Measurements from ENCODE around the gene GABRG3. TPM values are rescaled to one million over a fixed set of nuclear protein-coding genes. Genes with fewer than 3 reads are reported as not detected.
A peak's percentile ranks its signal among the peaks of the same experiment; 100 is the strongest.

GABRG3 gene
- total RNA-seq, 4 donors from 2014 or later = not detected

GRCh38 chr15:27256446-27256845, 285.5 kb downstream of the GABRG3 start:
- no peaks in the 10 kb centered on the region for H3K36me3 ChIP-seq
- 75% methylated on average over 5 of the region's 5 CpGs for WGBS

DNA sequence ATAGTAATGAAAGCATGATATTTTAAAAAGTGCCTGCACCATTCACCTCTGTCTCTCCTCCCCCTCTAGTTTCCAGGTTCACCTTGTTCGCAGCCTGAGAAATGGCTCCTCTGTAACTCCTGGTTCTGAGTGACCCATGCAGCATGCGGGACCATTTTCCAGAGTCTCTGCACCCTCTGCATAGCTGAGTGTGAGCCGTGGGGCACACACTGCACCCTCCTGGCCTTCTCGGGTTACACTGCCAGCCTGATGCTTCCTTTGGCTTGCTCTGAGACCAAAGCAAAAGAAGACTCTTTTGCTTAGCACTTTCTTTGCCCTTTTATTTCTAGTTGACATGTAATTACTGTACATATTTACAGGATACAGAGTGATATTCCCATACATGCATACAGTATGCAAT, 287.3 kb downstream of the GABRG3 start:
- TF ChIP-seq CTCF (IDR thresholded peaks at IDR 0.05) (no peak), POLR2AphosphoS5 (IDR thresholded peaks at IDR 0.05) (no peak), EP300 (IDR thresholded peaks at IDR 0.05) (no peak), POLR2A (IDR thresholded peaks at IDR 0.05; ENCODE audit: low read depth) (no peak)
- Histone ChIP-seq H3K27me3 (no peaks in the 10 kb centered on the region), H3K36me3 (no peaks in the 10 kb centered on the region), H3K27ac (replicated peaks in 1 of 4) (no peak overlapping the region), H3K4me3 (no peak overlapping the region), H3K9me3 (no peaks in the 10 kb centered on the region), H3K4me1 (no peaks in the 10 kb centered on the region)
- 67% methylated on average over 4 of the region's 4 CpGs for WGBS
- intact Hi-C loops (cut with DNase I) = no loop called here
- DNase-seq (ENCODE audit: extremely low spot score) = no peak

More at GRCh38 chr15:27256446-27256845, 285.5 kb downstream of the GABRG3 start:
- Histone ChIP-seq H3K9me3 (no peaks in the 10 kb centered on the region), H3K4me1 (no peaks in the 10 kb centered on the region), H3K27ac (replicated peaks in 1 of 4) (no peak overlapping the region), H3K27me3 (no peaks in the 10 kb centered on the region), H3K4me3 (no peak overlapping the region)
- intact Hi-C loops (cut with DNase I) = no loop called here
- DNase-seq (ENCODE audit: extremely low spot score) = no peak
- TF ChIP-seq POLR2A (IDR thresholded peaks at IDR 0.05; ENCODE audit: low read depth) = no peak
- no peak for TF ChIP-seq CTCF (IDR thresholded peaks at IDR 0.05)
- no peak for TF ChIP-seq EP300 (IDR thresholded peaks at IDR 0.05)
- no peak for TF ChIP-seq POLR2AphosphoS5 (IDR thresholded peaks at IDR 0.05)

DNA sequence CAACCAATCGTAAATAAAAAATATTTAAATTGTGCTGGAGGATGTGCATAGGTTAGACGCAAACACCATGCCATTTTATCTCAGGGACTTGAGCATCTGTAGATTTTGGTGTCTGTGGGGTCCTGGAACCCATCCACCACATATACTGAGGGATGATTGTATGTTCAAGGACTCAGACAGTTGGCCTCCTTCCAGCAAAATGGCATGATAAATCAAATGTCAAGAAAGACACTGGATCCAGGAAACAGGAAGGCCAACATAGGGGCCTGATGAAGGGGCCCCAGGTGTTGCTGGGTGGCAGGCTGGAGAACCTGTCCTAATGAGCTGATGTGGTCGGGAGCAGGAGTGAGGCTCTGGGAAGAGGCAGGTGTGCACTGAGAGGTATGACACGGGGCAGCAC, 289.5 kb downstream of the GABRG3 start:
- TF ChIP-seq POLR2A (IDR thresholded peaks at IDR 0.05; ENCODE audit: low read depth) (no peak), EP300 (IDR thresholded peaks at IDR 0.05) (no peak), CTCF (IDR thresholded peaks at IDR 0.05) (no peak), POLR2AphosphoS5 (IDR thresholded peaks at IDR 0.05) (no peak)
- WGBS = 77% methylated on average over 4 of the region's 4 CpGs
- Histone ChIP-seq H3K4me1 (no peaks in the 10 kb centered on the region), H3K4me3 (no peak overlapping the region), H3K27ac (replicated peaks in 1 of 4) (no peak overlapping the region), H3K9me3 (no peaks in the 10 kb centered on the region), H3K36me3 (no peaks in the 10 kb centered on the region), H3K27me3 (no peaks in the 10 kb centered on the region)
- peak; percentile 78 for DNase-seq (ENCODE audit: extremely low spot score)
- intact Hi-C loops (cut with DNase I) = no loop called here

- Histone ChIP-seq H3K27me3 (no peaks in the 10 kb centered on the region), H3K36me3 (no peaks in the 10 kb centered on the region), H3K27ac (replicated peaks in 1 of 4) (no peak overlapping the region), H3K4me3 (no peak overlapping the region), H3K9me3 (peaks cover 0 to 3% (median 0%) of the 10 kb centered on the region in 4 donors), H3K4me1 (no peaks in the 10 kb centered on the region)
- intact Hi-C loops (cut with DNase I) = no loop called here
- no peak for DNase-seq (ENCODE audit: extremely low spot score)
- whole genome bisulfite sequencing = 67% methylated on average over 3 of the region's 3 CpGs
- TF ChIP-seq CTCF (IDR thresholded peaks at IDR 0.05) = no peak
- TF ChIP-seq POLR2AphosphoS5 (IDR thresholded peaks at IDR 0.05) = no peak
- TF ChIP-seq EP300 (IDR thresholded peaks at IDR 0.05) = no peak
- no peak for TF ChIP-seq POLR2A (IDR thresholded peaks at IDR 0.05; ENCODE audit: low read depth)
Observed at GRCh38 chr15:27268923-27269322, 297.9 kb downstream of the GABRG3 start.

DNA sequence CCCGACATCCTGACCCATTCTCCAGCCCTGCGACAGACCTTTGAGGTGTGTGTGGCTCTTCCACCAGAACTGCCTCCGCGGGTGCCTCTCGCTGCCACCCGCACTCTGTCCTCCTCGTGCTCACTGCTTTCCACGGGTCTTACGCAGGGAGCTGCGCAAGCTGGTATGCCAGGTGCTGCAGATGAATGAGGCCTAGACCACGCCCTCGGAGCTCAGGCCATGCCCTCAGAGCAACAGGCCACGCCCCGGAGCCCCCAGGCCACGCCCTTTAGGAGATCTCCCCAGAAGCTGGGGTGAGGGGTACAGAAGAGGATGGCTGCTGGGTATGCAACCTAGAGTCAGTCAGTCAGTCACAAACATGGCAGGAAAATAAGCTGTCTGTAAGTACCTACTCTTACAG, 300.3 kb downstream of the GABRG3 start:
- Histone ChIP-seq H3K9me3 (peaks cover 0 to 3% (median 0%) of the 10 kb centered on the region in 4 donors), H3K36me3 (no peaks in the 10 kb centered on the region), H3K4me1 (no peaks in the 10 kb centered on the region), H3K4me3 (no peak overlapping the region), H3K27me3 (no peaks in the 10 kb centered on the region), H3K27ac (replicated peaks in 1 of 4) (no peak overlapping the region)
- TF ChIP-seq CTCF (IDR thresholded peaks at IDR 0.05) (no peak), POLR2A (IDR thresholded peaks at IDR 0.05; ENCODE audit: low read depth) (no peak), EP300 (IDR thresholded peaks at IDR 0.05) (no peak), POLR2AphosphoS5 (IDR thresholded peaks at IDR 0.05) (no peak)
- 93% methylated on average over 12 of the region's 15 CpGs for WGBS
- intact Hi-C loops (cut with DNase I) = no loop called here
- DNase-seq (ENCODE audit: extremely low spot score) = no peak
